Panc1 (cell line): ENCODE measurements around the gene KRT72.

Source experiments
- CTCF ChIP-seq: fragments of 450-650 bp; IDR thresholded peaks from 2 replicates; pipeline ENCODE4 v1.5.1; 2017; ENCODE audit warnings: mild to moderate bottlenecking
- REST ChIP-seq, 2 experiments: IDR thresholded peaks; 2 replicates each; pipeline ENCODE4 v1.6.1; 2011 to 2012; ENCODE audit warnings: low read depth in 2 of 2, control low read depth in 1 of 2, low read length in 1 of 2, mild to moderate bottlenecking in 1 of 2, moderate library complexity in 1 of 2; ENCODE audit not compliant: insufficient read depth in 1 of 2

- TF ChIP-seq CTCF (no peak), REST (IDR thresholded peaks at IDR 0.05; ENCODE audit: insufficient read depth in 1 of 2, low read depth in 2 of 2, low read length in 1 of 2) (no peak)
Observed at GRCh38 chr12:52612431-52613383, 11.4 kb upstream of the KRT72 start.
